A673 (cell line): ENCODE data around the gene MSI2.

Experiments
- CTCF ChIP-seq: fragments of 300-800, 200-600 bp; sonication (generic); conservative IDR thresholded peaks from 2 replicates; pipeline ENCODE4 v1.5.1; 2017; ENCODE audit warnings: low read depth, mild to moderate bottlenecking, antibody characterized with exemption, low read length, moderate library complexity, mixed read lengths
- EZH2 ChIP-seq: fragments of 200-600 bp; sonication (generic); IDR thresholded peaks from 2 replicates; pipeline ENCODE4 v1.6.1; 2017; ENCODE audit warnings: borderline replicate concordance, low read depth, mild to moderate bottlenecking, mixed read lengths, antibody characterized with exemption, low read length; ENCODE audit not compliant: poor library complexity, severe bottlenecking

GRCh38 chr17:57498443-57498842 lies 242.1 kb downstream of the MSI2 start:
- TF ChIP-seq EZH2: no peak
- no peak for TF ChIP-seq CTCF
